ENCODE measurements around the gene SHOC2.
A peak's percentile ranks its signal among the peaks of the same experiment; 100 is the strongest.
"Not testable (repeated sequence)": the region's sequence is repeated elsewhere in the genome, so short reads cannot be mapped to it uniquely, and the experiment has no call there.

The SHOC2 gene

GRCh38 chr10:110903280-110904278, 15.8 kb upstream of the SHOC2 start:
- no peak for DNase-seq (ENCODE audit: low read depth)

GRCh38 chr10:110910138-110910537, 9.3 kb upstream of the SHOC2 start:
- Histone ChIP-seq H3K4me3 (ENCODE audit: low read length) (no peak overlapping the region), H3K4me1 (ENCODE audit: control insufficient read depth, insufficient read depth, low read length) (peaks cover 12% of the 10 kb centered on the region)
- DNase-seq (ENCODE audit: low read depth) = no peak

More at GRCh38 chr10:110903280-110904278, 15.8 kb upstream of the SHOC2 start:
- H3K4me1 ChIP-seq (ENCODE audit: control insufficient read depth, insufficient read depth, low read length) = peaks cover 16% of the 10 kb centered on the region
- H3K9ac ChIP-seq (ENCODE audit: low read length) = no peak overlapping the region
- peaks cover 32% of the 10 kb centered on the region for H3K36me3 ChIP-seq (ENCODE audit: control insufficient read depth, insufficient read depth, low read length, severe bottlenecking)
- no peaks in the 10 kb centered on the region for H3K9me3 ChIP-seq (ENCODE audit: control insufficient read depth, low read length)
- H3K27me3 ChIP-seq (replicated peaks; ENCODE audit: control insufficient read depth, insufficient read depth, low read length) = no peaks in the 10 kb centered on the region
- H3K4me3 ChIP-seq (ENCODE audit: low read length) = no peak overlapping the region

DNA sequence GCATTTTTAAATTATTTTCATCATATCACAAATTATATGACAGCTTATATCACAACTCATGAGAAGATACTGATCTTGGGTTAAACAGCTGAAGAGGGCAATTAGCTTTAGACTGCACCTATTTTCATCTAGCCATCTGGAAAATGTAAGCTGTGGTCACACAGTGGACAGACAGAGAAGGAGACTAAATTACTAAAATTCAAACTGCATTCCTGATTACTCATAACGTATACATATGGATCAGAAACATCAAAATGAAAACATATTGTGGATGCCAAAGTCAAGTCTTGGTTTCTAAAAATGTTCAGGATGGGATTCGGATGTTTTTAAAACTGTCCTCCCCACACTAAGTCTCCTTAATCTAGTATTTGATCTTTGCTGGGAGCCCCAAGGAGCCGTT, 7.0 kb upstream of the SHOC2 start:
- H3K36me3 ChIP-seq (ENCODE audit: control insufficient read depth, insufficient read depth, low read length, severe bottlenecking) = no peaks in the 10 kb centered on the region
- H3K4me1 ChIP-seq (ENCODE audit: control insufficient read depth, insufficient read depth, low read length) = peaks cover 29% of the 10 kb centered on the region
- no peaks in the 10 kb centered on the region for H3K9me3 ChIP-seq (ENCODE audit: control insufficient read depth, low read length)
- H3K4me3 ChIP-seq (ENCODE audit: low read length) = no peak overlapping the region
- DNase-seq (ENCODE audit: low read depth) = peak; percentile 80
- H3K27me3 ChIP-seq (replicated peaks; ENCODE audit: control insufficient read depth, insufficient read depth, low read length) = no peaks in the 10 kb centered on the region
- no peak overlapping the region for H3K9ac ChIP-seq (ENCODE audit: low read length)

More at GRCh38 chr10:110910138-110910537, 9.3 kb upstream of the SHOC2 start:
- Histone ChIP-seq H3K9me3 (ENCODE audit: control insufficient read depth, low read length) (no peaks in the 10 kb centered on the region), H3K36me3 (ENCODE audit: control insufficient read depth, insufficient read depth, low read length, severe bottlenecking) (no peaks in the 10 kb centered on the region), H3K27me3 (replicated peaks; ENCODE audit: control insufficient read depth, insufficient read depth, low read length) (no peaks in the 10 kb centered on the region), H3K9ac (ENCODE audit: low read length) (no peak overlapping the region)

GRCh38 chr10:110914431-110914830, 5.0 kb upstream of the SHOC2 start:
- Histone ChIP-seq H3K27me3 (replicated peaks; ENCODE audit: control insufficient read depth, insufficient read depth, low read length) (no peaks in the 10 kb centered on the region), H3K4me3 (ENCODE audit: low read length) (no peak overlapping the region), H3K9ac (ENCODE audit: low read length) (no peak overlapping the region), H3K4me1 (ENCODE audit: control insufficient read depth, insufficient read depth, low read length) (peaks cover 37% of the 10 kb centered on the region), H3K9me3 (ENCODE audit: control insufficient read depth, low read length) (no peaks in the 10 kb centered on the region), H3K36me3 (ENCODE audit: control insufficient read depth, insufficient read depth, low read length, severe bottlenecking) (no peaks in the 10 kb centered on the region)
- DNase-seq (ENCODE audit: low read depth) = no peak

- Histone ChIP-seq H3K9ac (ENCODE audit: low read length) (no peak overlapping the region), H3K27me3 (replicated peaks; ENCODE audit: control insufficient read depth, insufficient read depth, low read length) (no peaks in the 10 kb centered on the region), H3K9me3 (ENCODE audit: control insufficient read depth, low read length) (no peaks in the 10 kb centered on the region), H3K4me3 (ENCODE audit: low read length) (no peak overlapping the region), H3K4me1 (ENCODE audit: control insufficient read depth, insufficient read depth, low read length) (peaks cover 37% of the 10 kb centered on the region), H3K36me3 (ENCODE audit: control insufficient read depth, insufficient read depth, low read length, severe bottlenecking) (no peaks in the 10 kb centered on the region)
- no peak for DNase-seq (ENCODE audit: low read depth)
Observed at GRCh38 chr10:110915035-110915434, 4.4 kb upstream of the SHOC2 start.

- H3K4me1 ChIP-seq (ENCODE audit: control insufficient read depth, insufficient read depth, low read length) = peaks cover 37% of the 10 kb centered on the region
- H3K4me3 ChIP-seq (ENCODE audit: low read length); DNase-seq (ENCODE audit: low read depth); H3K9ac ChIP-seq (ENCODE audit: low read length); H3K36me3 ChIP-seq (ENCODE audit: control insufficient read depth, insufficient read depth, low read length, severe bottlenecking); H3K9me3 ChIP-seq (ENCODE audit: control insufficient read depth, low read length); H3K27me3 ChIP-seq (replicated peaks; ENCODE audit: control insufficient read depth, insufficient read depth, low read length): not testable (repeated sequence)
Observed at GRCh38 chr10:110915600-110915999, 3.8 kb upstream of the SHOC2 start.

DNA sequence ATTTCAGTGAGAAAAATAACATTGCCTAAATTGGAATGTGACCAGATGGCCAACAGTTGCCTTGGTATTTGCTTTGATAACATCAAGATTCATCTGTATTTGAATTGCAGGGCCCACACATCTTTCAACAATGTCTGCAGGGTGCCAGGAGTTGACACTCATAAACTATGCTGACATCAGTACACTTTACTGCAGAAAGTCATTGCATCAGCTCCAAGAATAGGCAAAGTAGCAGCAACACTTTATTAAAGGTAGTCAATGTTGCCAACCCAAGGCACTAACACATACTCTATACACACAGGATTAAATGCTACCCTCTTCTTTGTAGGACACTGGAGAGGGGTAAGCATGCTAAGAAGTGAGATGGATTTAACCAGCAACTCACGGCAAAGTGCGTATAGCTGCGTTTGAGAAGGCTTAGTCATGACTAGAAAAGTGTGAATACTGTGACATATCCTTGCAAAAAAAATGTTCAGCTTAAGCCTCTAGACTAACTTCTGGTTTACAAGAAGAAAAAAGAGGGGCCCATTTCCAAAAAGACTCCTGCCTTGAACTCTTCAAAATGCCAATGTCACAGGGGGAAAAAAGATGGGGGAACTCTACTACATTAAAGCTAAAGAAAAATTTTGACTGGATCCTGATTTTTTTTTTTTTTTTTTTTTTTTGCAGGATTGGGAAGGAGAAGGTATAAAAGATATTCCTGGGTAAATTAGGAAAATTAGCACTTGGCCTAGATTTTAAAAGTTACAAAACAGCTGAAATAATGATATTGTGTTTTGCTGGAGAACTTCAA, 2.7 kb upstream of the SHOC2 start:
- H3K9ac ChIP-seq (ENCODE audit: low read length) = peak overlapping the region; percentile 19
- H3K9me3 ChIP-seq (ENCODE audit: control insufficient read depth, low read length) = no peaks in the 10 kb centered on the region
- no peaks in the 10 kb centered on the region for H3K36me3 ChIP-seq (ENCODE audit: control insufficient read depth, insufficient read depth, low read length, severe bottlenecking)
- peak; percentile 77 for DNase-seq (ENCODE audit: low read depth)
- H3K4me1 ChIP-seq (ENCODE audit: control insufficient read depth, insufficient read depth, low read length) = peaks cover 46% of the 10 kb centered on the region
- H3K4me3 ChIP-seq (ENCODE audit: low read length) = peak overlapping the region; percentile 27
- no peaks in the 10 kb centered on the region for H3K27me3 ChIP-seq (replicated peaks; ENCODE audit: control insufficient read depth, insufficient read depth, low read length)

GRCh38 chr10:110918269-110918642, 1.1 kb upstream of the SHOC2 start:
- H3K27me3 ChIP-seq (replicated peaks; ENCODE audit: control insufficient read depth, insufficient read depth, low read length) = no peaks in the 10 kb centered on the region
- no peaks in the 10 kb centered on the region for H3K9me3 ChIP-seq (ENCODE audit: control insufficient read depth, low read length)
- DNase-seq (ENCODE audit: low read depth) = peak; percentile 98

GRCh38 chr10:110918643-110919348, 608 bp upstream of the SHOC2 start, which contains the start of gene BBIP1:
BBIP1 (minus strand) TSS chr10:110919180; CDS start chr10:110918157, 1,023 bp downstream.
- DNase-seq (ENCODE audit: low read depth) = peak; percentile 100
- H3K27me3 ChIP-seq (replicated peaks; ENCODE audit: control insufficient read depth, insufficient read depth, low read length) = no peaks in the 10 kb centered on the region
- no peaks in the 10 kb centered on the region for H3K9me3 ChIP-seq (ENCODE audit: control insufficient read depth, low read length)
- peak within 1 kb of the TSS; percentile 97 for H3K9ac ChIP-seq (ENCODE audit: low read length)
- H3K36me3 ChIP-seq (ENCODE audit: control insufficient read depth, insufficient read depth, low read length, severe bottlenecking) = no peaks in the 10 kb centered on the region
- peaks cover 53% of the 10 kb centered on the region for H3K4me1 ChIP-seq (ENCODE audit: control insufficient read depth, insufficient read depth, low read length)
- H3K4me3 ChIP-seq (ENCODE audit: low read length) = peak within 1 kb of the TSS; percentile 97

More at GRCh38 chr10:110918269-110918642, 1.1 kb upstream of the SHOC2 start:
- peak overlapping the region; percentile 95 for H3K9ac ChIP-seq (ENCODE audit: low read length)
- no peaks in the 10 kb centered on the region for H3K36me3 ChIP-seq (ENCODE audit: control insufficient read depth, insufficient read depth, low read length, severe bottlenecking)
- peak overlapping the region; percentile 97 for H3K4me3 ChIP-seq (ENCODE audit: low read length)
- peaks cover 51% of the 10 kb centered on the region for H3K4me1 ChIP-seq (ENCODE audit: control insufficient read depth, insufficient read depth, low read length)

DNA sequence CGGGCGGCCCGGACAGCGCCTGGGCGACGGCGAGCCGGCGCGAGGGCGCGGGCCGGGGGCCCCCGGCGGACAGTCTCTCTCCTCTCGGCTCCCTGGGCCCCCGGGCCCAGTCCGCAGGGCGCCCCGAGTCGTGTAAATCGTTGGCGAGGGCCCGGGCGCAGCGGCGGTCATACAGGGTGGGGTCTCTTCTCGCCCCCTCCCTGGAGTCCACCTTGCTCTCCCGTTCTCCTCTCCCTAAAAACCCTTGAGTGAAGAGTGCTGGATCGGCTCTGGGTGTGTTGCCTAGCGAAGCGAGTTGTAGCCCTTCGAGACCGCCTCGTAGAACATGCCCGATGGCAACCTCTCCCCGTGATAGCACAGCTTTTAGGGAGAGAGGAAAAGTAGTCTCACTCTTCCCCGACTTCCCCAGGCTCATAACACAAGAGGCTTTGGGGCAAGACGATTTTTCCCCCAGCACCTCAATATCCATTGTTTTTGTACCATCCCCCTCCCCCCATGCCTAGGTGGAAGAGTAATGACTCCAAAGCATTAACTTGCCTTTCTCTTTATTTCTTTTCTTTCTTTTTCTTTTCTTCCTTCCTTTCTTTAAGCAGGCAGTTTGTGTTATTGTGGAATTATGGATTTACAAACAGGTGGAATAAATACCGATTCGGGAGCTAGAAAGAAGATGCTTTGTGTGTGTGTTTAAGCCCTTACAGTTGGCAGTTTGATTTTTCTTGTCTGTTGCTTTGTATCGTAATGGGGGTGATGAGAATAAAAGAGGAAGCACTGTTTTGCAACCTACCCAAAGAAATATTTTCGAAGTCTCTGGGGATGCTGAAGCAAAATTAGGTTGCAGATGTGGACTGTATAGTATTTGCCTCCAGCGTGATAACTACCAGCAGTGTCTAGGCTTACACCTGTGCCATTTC, 822 bp downstream of the SHOC2 start:
- peaks cover 61% of the 10 kb centered on the region for H3K4me1 ChIP-seq (ENCODE audit: control insufficient read depth, insufficient read depth, low read length)
- H3K9me3 ChIP-seq (ENCODE audit: control insufficient read depth, low read length) = no peaks in the 10 kb centered on the region
- peak; percentile 77 for DNase-seq (ENCODE audit: low read depth)
- H3K9ac ChIP-seq (ENCODE audit: low read length) = peak overlapping the region; percentile 97
- H3K27me3 ChIP-seq (replicated peaks; ENCODE audit: control insufficient read depth, insufficient read depth, low read length) = no peaks in the 10 kb centered on the region
- peak overlapping the region; percentile 96 for H3K4me3 ChIP-seq (ENCODE audit: low read length)
- no peaks in the 10 kb centered on the region for H3K36me3 ChIP-seq (ENCODE audit: control insufficient read depth, insufficient read depth, low read length, severe bottlenecking)
